ENCODE measurements around the gene PSMF1.

PSMF1 gene

DNA sequence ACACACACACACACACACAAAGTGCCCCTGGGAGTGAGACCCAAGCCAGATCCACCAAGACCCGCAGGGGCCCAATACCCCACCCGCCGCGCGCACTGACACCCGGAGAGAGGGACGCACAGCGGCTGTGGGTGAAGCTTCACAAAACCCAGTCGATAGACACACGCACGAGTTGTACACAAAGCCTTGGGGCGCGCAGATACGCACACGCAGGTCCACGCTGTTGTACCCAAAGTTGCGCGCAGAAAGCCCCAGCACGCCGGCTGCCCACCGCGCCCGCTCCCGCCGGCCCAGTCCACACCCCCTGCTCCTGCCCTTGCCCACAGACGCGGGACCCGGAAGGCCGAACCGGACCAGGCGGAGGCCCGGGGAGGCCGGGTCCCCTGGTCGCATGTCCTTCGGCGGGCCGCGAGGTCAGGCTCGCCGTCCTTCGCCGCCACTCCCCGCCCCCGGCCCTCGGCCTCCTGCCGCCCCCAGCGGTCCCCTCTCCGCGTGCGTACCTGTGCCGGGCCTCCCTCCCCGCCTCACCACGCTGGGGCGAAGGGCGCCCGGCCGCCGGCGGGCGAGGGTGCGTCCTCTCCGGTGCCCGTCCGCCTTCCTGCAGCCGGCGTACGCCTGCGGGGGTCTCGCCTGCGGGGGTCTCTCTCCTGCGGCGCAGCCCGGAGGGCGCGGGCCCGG lies 66.4 kb downstream of the PSMF1 start, which contains the start of gene TMEM74B:
TSS of gene TMEM74B (minus strand) at position 344 of the 678 bp plus-strand sequence. CDS start 1,180 bp downstream, outside the sequence.
- H3K4me3 ChIP-seq (ENCODE audit: low read depth, low read length): peak within 1 kb of the TSS; percentile 32; the same call in 1 of the 2 replicates
- DNase-seq (ENCODE audit: low read depth): no peak
- TF ChIP-seq, protein P1, sequence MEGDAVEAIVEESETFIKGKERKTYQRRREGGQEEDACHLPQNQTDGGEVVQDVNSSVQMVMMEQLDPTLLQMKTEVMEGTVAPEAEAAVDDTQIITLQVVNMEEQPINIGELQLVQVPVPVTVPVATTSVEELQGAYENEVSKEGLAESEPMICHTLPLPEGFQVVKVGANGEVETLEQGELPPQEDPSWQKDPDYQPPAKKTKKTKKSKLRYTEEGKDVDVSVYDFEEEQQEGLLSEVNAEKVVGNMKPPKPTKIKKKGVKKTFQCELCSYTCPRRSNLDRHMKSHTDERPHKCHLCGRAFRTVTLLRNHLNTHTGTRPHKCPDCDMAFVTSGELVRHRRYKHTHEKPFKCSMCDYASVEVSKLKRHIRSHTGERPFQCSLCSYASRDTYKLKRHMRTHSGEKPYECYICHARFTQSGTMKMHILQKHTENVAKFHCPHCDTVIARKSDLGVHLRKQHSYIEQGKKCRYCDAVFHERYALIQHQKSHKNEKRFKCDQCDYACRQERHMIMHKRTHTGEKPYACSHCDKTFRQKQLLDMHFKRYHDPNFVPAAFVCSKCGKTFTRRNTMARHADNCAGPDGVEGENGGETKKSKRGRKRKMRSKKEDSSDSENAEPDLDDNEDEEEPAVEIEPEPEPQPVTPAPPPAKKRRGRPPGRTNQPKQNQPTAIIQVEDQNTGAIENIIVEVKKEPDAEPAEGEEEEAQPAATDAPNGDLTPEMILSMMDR (IDR thresholded peaks at IDR 0.05; ENCODE audit: control insufficient read depth, extremely low read depth, insufficient read depth): no peak

DNA sequence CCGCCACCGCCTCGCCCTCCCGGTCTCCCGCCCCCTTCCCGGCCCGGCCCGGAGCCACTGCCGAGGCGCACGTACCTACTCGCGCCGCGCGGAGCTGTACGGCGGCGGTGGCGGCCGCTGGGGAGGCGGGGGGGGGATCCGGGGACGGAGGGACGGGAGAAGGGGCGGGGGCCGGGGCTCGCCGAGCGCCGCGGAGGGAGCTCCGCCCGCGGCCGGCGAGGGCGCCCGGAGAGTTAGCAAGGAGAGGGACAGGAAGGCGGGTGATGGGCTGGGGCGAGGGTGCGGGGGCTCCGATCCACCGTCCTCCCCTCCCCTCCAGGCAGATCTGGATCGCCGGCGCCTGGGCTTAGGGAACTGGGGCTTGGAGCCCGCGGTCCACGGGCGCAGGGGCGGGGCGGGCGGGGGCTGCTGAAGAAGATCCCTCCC lies 66.9 kb downstream of the PSMF1 start:
- TF ChIP-seq, protein P1 (IDR thresholded peaks at IDR 0.05; ENCODE audit: control insufficient read depth, extremely low read depth, insufficient read depth): 0 out of 2 replicates have a peak, but pooled peaks have one; percentile 0
- DNase-seq (ENCODE audit: low read depth): no peak
- peak overlapping the region; percentile 32; the same call in 1 of the 2 replicates for H3K4me3 ChIP-seq (ENCODE audit: low read depth, low read length)

DNA sequence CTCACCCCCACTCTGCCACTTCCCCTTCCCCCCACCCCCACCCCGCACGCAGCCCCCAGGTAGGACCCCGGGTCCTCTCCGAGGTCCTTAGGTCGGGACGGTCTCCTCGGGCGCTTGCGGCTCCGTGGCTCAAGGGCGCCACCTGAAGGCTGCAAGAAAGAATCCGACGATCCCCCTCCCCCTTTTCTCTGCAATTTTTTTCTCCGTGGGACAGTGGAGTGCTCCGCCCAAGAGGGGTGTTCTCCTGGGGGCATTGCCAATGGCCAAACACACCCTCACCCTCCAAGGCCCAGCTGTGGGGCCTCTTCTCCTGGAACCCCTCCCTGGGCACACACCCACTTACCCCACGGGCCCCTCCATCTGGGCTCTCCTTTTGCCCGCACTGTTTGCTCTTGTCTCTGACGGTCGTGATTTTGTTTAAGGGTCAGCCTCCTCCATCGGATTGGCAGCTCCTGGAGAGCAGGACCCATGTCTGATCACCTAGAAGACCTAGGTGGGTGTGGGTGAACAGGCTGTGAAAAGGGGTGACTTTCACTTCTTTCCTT lies 67.5 kb downstream of the PSMF1 start:
- TF ChIP-seq, protein P1 (IDR thresholded peaks at IDR 0.05; ENCODE audit: control insufficient read depth, extremely low read depth, insufficient read depth): peak; percentile 72
- DNase-seq (ENCODE audit: low read depth): no peak
- peak overlapping the region; percentile 32; the same call in 1 of the 2 replicates for H3K4me3 ChIP-seq (ENCODE audit: low read depth, low read length)

DNA sequence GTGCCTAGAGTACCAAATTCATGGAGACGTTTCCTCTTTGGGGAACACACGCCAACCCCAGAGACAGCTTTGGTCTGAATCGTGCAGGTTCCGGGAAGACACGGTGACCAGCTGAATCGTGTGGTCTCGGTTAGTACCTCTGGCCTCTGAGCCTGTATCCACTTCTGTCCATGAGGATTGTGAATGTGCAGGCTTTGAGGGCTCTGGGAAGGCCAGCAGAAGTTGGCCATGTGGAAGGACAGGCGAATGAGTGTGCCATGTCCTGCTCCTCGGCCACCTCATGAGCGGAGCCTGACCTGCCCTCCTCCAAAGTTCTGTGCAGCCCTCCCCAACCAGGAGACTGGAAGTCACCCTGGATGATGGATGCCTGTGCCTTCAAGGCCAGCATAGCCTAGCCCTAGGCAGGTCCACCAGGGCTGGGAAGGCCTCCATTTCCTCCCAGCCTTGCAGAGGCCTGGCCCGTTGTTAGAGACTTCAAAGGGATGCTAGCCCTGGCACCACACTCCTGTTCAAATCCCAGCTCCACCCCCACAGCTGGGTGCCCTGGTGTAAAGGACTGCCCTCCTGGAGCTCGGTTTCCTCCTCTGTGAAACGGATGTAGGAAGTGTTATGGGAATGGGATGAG lies 68.1 kb downstream of the PSMF1 start:
- DNase-seq (ENCODE audit: low read depth): no peak
- TF ChIP-seq, protein P1 (IDR thresholded peaks at IDR 0.05; ENCODE audit: control insufficient read depth, extremely low read depth, insufficient read depth): no peak
- no peak overlapping the region for H3K4me3 ChIP-seq (ENCODE audit: low read depth, low read length)

DNA sequence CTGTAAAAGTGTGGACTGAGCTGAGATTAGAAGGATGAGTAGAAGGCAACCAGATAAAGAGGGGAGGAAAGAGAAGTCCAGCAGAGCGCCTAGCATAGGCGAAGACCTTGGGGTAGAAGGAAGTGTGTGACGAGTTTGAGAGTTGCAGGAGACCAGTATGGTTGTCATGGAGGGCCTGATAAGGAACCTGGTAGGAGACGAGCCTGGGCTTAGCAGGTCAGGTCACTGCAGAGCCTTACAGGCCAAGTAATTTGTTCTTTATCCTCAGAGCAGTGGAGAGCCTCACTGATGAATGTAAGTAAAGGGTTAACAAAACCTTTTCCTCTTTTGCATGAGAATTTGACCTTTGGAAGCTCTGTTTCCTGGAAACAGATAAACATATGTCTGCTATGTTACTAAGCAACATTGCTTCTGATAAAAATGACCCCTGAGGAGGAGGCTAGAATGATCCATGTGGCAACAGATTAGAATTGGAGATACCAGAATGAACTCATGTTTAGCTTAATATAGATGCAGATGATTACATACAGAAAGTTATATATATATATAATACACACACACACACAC lies 69.3 kb downstream of the PSMF1 start:
- DNase-seq (ENCODE audit: low read depth): no peak
- TF ChIP-seq, protein P1 (IDR thresholded peaks at IDR 0.05; ENCODE audit: control insufficient read depth, extremely low read depth, insufficient read depth): no peak
- H3K4me3 ChIP-seq (ENCODE audit: low read depth, low read length): no peak overlapping the region

DNA sequence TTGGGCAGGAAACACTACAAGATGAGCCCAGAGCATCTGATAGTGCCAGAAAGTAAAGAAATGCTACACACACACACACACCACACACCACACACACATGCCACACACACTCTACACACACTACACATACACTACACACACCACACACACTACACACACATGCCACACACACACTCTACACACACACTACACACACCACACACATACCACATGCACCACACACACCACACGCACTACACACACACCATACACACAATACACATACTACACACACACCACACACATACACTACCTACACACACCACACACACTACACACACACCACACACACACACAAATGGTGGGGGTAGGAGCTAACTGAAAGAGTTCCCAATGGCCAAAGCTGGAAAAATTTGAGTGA lies 69.9 kb downstream of the PSMF1 start:
- no peak for DNase-seq (ENCODE audit: low read depth)
- TF ChIP-seq, protein P1 (IDR thresholded peaks at IDR 0.05; ENCODE audit: control insufficient read depth, extremely low read depth, insufficient read depth): no peak
- H3K4me3 ChIP-seq (ENCODE audit: low read depth, low read length): no peak overlapping the region

Measured in LNCaP clone FGC (cell line).